ENCODE data around the gene AP1S2.

DNA sequence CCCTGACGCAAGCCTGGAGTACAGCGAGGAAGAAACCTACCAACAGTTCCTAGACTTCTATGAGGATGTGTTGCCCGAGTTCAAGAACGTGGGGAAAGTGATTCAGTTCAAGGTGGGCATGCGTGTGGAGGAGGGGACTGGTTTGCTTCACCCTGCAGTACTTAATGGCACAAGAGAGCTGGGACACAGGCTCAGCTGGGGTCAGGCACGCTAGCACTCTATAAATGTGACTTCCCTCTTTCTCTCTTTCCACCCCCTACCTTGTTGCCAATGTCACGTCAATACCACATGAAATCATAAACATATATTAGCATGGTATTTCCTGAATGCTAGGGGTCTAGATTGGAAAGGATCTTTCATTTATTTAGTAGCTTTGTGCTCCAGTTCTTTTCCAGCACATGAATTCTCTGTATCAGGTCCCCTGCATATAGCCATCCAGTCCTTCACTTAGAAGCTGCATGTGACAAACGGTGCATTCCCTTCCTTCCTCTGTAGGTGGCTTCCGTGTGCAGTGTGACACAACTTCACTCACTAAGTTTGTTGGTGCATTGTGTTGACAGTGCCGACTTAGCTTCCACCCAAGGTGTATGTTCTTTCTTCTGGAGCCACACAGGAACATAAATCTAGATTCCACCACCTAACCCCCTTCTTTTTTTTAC, 38.7 kb downstream of the AP1S2 start:
- TF ChIP-seq FOXK2 (IDR thresholded peaks at IDR 0.05), result no peak
- TF ChIP-seq NFRKB (IDR thresholded peaks at IDR 0.05), result no peak
- TF ChIP-seq SP1 (IDR thresholded peaks at IDR 0.05), result no peak
- no peak for TF ChIP-seq TARDBP (IDR thresholded peaks at IDR 0.05)
- TF ChIP-seq SUZ12 (IDR thresholded peaks at IDR 0.05), result no peak
- no peak for TF ChIP-seq L3MBTL2 (conservative IDR thresholded peaks at IDR 0.05)
- no peak for TF ChIP-seq FOXM1 (IDR thresholded peaks at IDR 0.05; ENCODE audit: borderline replicate concordance)
- TF ChIP-seq ZNF384 (IDR thresholded peaks at IDR 0.05), result no peak
- no peak for TF ChIP-seq ARNT (IDR thresholded peaks at IDR 0.05)
